ENCODE measurements around the gene TJP2. TPM values are rescaled to one million over a fixed set of nuclear protein-coding genes. Genes with fewer than 3 reads are reported as not detected.
"Not testable (repeated sequence)": the region's sequence is repeated elsewhere in the genome, so short reads cannot be mapped to it uniquely, and the experiment has no call there.

TJP2 gene
- total RNA-seq, 1 experiment from 2014 or later, result 587 TPM

- DNase-seq (ENCODE audit: low spot score), result peak; percentile 56
Measured at GRCh38 chr9:69292078-69292477, 118.0 kb downstream of the TJP2 start.

- DNase-seq (ENCODE audit: low spot score), result no peak
Measured at GRCh38 chr9:69293156-69293555, 119.1 kb downstream of the TJP2 start.

GRCh38 chr9:69295872-69296552, 121.9 kb downstream of the TJP2 start:
- no peak for DNase-seq (ENCODE audit: low spot score)

GRCh38 chr9:69297300-69297980, 123.4 kb downstream of the TJP2 start:
- no peak for DNase-seq (ENCODE audit: low spot score)

- DNase-seq (ENCODE audit: low spot score), result no peak
Measured at GRCh38 chr9:69299315-69299714, 125.2 kb downstream of the TJP2 start.

GRCh38 chr9:69299826-69300225, 125.7 kb downstream of the TJP2 start:
- DNase-seq (ENCODE audit: low spot score), result no peak

- DNase-seq (ENCODE audit: low spot score), result no peak
Measured at GRCh38 chr9:69303331-69303730, 129.3 kb downstream of the TJP2 start.

- DNase-seq (ENCODE audit: low spot score), result not testable (repeated sequence)
Measured at GRCh38 chr9:69306895-69307445, 132.9 kb downstream of the TJP2 start.

GRCh38 chr9:69307446-69308205, 133.5 kb downstream of the TJP2 start:
- no peak for DNase-seq (ENCODE audit: low spot score)

GRCh38 chr9:69308206-69308931, 134.3 kb downstream of the TJP2 start:
- no peak for DNase-seq (ENCODE audit: low spot score)

GRCh38 chr9:69313175-69313574, 139.1 kb downstream of the TJP2 start:
- DNase-seq (ENCODE audit: low spot score), result no peak

GRCh38 chr9:69314547-69314946, 140.5 kb downstream of the TJP2 start:
- DNase-seq (ENCODE audit: low spot score), result no peak

- no peak for DNase-seq (ENCODE audit: low spot score)
Measured at GRCh38 chr9:69317081-69317480, 143.0 kb downstream of the TJP2 start.

GRCh38 chr9:69317894-69318293, 143.8 kb downstream of the TJP2 start:
- DNase-seq (ENCODE audit: low spot score), result no peak

GRCh38 chr9:69319324-69320025, 145.4 kb downstream of the TJP2 start:
- DNase-seq (ENCODE audit: low spot score), result no peak

GRCh38 chr9:69322256-69322655, 148.2 kb downstream of the TJP2 start:
- no peak for DNase-seq (ENCODE audit: low spot score)

GRCh38 chr9:69323861-69324260, 149.8 kb downstream of the TJP2 start:
- no peak for DNase-seq (ENCODE audit: low spot score)
